Activated CD4-positive, alpha-beta T cell treated with anti-CD3 and anti-CD28 coated beads, Interleukin-2, Interleukin-6, amounts not matched to agents 100 ng/mL and 50 ng/mL, durations not matched to agents 16 hours and 8 hours (primary cell): ENCODE data around the gene TUBA4A.
"Not testable (repeated sequence)": the region's sequence is repeated elsewhere in the genome, so short reads cannot be mapped to it uniquely, and the experiment has no call there.

Experiments used
- DNase-seq: peaks from one replicate; pipeline ENCODE4 v3.0.0-alpha.2; 2020

Gene TUBA4A

DNA sequence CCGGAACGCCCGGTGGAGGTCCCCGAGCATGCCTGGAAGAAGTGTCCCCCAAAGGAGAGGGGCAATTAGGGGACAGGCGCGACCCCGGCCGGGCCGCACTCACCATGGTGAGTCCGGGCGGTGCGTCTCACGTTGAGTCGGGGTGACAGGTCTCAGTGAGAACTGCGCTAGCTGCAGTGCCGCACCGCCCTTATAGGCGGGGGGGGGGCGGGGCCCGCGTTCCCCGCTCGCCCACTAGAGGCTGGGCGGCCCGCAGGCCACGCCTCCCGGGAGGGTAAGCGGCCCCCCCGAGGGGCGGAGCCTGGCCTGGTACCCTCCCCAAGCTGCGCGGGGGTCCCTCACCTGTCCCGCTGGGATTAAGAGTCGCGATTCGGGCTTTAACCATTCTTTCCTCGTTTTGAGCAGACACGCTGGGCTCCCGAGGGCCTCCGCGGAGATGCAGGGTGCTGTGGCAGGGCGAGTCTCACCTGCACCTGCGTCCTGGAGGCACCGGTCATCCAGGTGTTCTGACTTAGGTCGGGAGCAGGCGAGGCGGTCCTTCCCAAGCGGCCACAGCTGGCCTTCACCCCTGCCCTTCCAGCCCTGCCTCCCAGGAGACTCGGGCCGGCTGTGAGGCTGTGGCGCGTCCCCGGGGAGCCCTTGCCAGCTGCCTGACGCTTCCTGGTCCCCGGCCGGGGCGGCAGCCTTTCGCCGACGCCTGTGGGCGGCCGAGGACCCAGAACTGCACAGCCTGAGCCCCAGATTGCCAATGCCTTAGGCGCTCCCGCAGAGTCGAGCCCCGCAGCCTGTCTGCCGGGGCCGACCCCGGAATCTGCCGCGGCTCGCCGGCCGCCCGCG is at the start of gene TUBA4A:
Gene TUBA4A, minus strand, starts transcription at position 166 of the 837 bp plus-strand sequence. Its CDS starts 60 bp downstream, at position 106.
- peak; percentile 93 for DNase-seq

GRCh38 chr2:219302412-219302968 is 48.8 kb upstream of the TUBA4A start:
- no peak for DNase-seq

DNA sequence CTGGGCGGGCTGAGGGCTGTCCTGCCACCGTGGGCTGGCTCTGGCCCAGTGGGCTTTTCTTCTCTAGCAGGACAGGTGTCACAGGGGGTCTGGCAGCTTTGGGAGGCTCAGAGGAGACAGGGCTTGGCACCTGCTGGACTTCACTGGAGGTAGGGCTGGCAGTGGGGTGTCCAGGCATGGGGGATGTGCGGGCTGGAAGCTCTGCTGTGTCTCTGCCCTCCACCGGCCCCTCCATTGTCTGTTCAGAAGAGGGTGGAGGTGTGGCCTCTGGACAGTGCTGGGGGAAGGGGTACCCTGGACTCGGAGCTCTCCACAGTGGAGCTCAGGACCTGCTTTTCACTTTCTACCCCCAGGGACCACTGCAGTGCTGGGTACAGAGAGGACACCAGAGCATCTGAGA is 46.3 kb upstream of the TUBA4A start:
- DNase-seq: no peak

DNA sequence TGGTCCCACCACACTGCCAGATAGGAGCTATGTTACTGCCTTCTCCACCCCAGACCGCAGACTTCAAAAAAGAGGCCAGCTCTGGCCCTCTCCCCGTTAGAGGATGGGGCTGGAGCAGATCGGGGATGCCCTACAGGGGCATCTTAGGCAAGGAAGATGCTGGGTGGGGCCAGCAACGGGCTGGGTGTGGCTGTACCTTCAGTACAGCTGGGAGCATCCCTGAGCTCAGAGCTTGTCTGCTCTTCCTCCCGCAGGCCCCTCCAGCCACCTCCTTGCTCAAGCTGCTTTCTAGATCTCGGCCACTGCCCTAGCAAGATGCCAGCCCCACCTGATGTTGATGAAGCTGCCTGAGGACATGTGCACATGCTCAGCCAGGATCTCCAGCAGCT is 45.6 kb upstream of the TUBA4A start:
- DNase-seq: no peak

DNA sequence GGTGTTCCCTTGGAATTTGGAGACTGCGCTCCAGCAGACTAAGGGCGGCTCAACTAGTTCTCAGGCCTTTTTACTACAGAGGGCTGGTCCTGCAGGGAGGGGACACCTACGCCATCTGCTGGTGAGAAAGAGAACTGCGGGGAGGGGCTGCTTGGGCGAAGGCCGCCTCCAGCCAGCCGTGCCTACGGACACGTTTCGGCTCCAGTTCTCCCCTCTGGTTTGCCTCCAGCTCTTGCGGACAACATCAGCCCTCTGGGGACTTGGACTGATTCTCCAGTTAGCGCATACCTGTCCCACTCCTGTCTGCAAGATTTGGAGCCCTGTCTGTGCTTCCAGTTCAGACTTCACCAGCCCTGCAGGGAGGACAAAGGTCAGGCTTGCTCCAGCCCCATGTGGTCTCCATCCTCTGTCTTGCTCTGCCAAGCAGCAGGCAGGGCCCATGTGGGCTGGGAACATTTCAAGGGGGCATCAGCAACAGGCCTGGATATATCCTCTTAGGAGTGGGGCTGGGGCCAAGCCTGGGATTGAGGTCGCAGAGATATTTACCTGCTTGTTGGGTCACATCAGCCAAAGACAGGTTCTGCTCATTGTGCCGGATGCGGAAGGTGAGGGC is 45.1 kb upstream of the TUBA4A start:
- DNase-seq: peak; percentile 93

- DNase-seq: no peak
Measured at GRCh38 chr2:219297766-219298456, 44.2 kb upstream of the TUBA4A start.

GRCh38 chr2:219296631-219297391 is 43.1 kb upstream of the TUBA4A start:
- DNase-seq: no peak

DNA sequence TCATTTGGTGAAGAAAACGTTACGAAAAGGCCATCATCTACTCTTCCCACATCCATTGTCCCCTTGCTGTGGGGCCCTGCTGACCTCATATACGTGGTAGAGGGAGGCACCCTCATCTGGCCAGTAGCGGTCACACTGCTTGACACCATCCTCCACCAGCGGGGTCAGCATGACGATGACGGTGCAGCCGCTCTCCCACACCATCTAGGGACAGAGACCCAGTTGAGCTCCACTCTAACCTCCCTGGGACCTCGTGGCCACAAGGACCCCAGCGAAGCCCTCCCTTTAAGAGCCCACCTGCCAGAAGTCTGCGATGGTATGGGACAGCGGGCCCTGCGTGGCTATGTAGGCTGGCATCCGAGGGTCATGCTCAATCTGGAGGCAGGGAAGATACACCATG is 42.4 kb upstream of the TUBA4A start:
- no peak for DNase-seq

- DNase-seq: peak; percentile 93
Measured at GRCh38 chr2:219294356-219295351, 40.9 kb upstream of the TUBA4A start.

GRCh38 chr2:219293736-219294231 is 40.1 kb upstream of the TUBA4A start:
- DNase-seq: no peak

GRCh38 chr2:219292616-219293015 is 38.9 kb upstream of the TUBA4A start:
- no peak for DNase-seq

GRCh38 chr2:219291910-219292490 is 38.3 kb upstream of the TUBA4A start:
- no peak for DNase-seq

DNA sequence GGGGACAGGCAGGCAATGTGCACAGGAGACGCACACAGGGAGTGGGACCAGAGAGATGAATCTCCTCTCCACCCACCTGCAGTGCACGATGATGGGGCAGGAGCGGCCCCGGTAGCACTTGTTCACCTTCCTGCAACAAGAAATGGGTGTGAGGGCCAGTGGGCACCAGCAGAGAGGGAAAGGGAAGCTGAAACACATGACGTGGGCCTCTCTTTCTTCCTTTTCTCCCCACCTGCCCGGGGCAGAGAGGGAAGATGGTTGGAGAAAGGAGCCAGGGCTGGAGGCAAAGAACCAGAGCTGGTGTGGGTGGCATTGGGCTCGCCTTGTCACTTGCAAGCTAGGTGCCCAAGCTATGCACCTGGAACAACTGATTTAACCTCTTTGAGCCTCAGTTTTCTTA is 37.7 kb upstream of the TUBA4A start:
- DNase-seq: no peak

DNA sequence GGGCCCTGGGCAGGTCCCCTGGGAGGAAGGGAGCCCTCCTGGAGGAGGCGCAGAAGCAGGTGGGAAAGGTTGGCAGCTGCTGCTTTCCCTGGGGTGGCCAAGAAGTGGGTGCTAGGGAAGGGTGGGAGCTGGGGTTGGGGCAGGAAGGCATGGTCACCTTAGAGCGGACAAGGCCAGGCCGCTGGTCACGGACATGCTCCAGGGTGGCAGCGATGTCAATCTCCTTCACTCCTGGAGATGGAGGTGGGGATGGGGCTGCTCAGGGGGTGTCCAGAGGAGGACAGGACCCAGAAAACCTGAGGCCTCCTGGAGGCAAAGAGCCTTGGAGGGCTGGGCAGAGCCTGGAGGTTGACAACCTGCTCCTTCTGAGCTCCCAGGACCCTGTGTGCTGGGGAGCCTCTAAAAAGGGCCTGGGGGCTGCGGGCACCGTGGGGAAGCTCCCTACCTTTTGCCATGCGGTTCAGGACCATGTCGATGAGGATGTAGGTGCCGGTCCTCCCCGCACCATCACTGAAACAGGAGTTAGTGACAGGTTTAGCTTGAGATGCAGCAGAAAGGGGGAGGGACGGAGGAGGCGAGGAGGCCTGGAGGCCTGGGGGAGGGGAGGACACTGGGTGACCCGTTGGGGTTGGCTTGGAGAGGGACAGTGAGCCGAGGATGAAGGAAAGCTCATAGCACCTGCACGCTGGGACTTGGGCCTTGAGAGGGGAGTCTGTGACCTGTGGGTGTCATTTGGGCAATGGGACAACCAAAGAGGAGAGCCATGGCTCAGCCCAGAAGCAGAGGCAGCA is 36.9 kb upstream of the TUBA4A start:
- DNase-seq: no peak

DNA sequence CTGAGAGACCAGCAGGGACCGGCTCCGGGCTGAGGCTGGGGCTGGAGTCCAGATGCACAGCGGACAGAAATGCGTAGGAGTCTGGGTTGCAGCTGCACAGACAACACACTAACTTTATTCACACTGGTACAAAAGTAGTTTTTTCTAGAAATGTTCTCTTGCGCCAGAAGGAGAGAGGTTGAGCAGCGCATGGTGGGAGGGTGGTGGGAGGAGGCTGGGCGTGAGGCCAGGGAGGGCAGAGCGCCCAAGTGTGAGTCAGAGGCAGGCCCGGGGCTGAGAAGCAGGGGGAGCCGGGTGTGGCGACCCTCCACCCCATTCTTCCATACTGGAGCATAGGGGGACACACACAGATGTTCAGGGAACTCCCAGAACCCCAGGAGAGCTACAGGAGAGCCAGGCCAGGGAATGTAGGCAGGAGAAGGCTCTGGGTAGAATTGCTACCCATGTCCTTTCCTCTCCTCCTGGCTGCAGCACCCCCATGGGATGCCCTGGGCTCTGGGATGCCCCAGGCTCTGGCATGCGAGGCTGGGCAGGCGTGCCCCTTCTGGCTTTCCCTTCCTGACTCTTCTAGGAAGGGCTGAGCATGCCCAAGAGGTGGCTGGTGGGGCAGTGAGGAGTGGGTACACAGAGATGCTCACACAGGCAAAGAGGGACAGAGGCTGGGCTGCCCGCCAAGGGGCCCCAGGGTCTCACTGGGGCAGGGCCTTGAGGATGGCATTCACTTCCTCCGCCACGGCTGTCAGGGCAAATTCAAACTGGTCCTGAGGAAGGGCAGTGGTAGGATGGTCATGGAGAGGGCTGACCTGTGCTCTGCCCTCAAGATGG is 36.0 kb upstream of the TUBA4A start:
- no peak for DNase-seq

DNA sequence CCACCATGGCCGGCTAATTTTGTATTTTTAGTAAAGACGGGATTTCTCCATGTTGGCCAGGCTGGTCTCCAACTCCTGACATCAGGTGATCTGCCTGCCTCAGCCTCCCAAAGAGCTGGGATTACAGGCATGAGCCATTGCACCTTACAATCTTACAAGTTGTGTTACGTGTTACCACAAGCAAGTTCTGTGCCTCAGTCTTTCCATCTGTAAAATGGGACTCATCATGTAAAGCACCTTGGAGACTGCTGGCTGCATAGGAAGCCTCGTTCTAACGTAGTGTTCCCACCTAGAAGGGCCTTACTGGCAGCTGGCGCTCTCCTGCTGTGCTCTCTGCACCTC is 35.4 kb upstream of the TUBA4A start:
- DNase-seq: no peak

GRCh38 chr2:219287580-219288265 is 34.0 kb upstream of the TUBA4A start:
- no peak for DNase-seq

GRCh38 chr2:219287116-219287440 is 33.4 kb upstream of the TUBA4A start:
- DNase-seq: not testable (repeated sequence)
